CD1c-positive myeloid dendritic cell (primary cell): Measurements from ENCODE around the gene RDH12.
A peak's percentile ranks its signal among the peaks of the same experiment; 100 is the strongest.
"Not testable (repeated sequence)": the region's sequence is repeated elsewhere in the genome, so short reads cannot be mapped to it uniquely, and the experiment has no call there.

Source experiments
- DNase-seq: peaks from one replicate; pipeline ENCODE4 v3.0.0-alpha.2; 2016; ENCODE audit errors: extremely low spot score

RDH12 gene

GRCh38 chr14:67704484-67705089 lies 2.9 kb downstream of the RDH12 start:
- peak; percentile 77 for DNase-seq

DNA sequence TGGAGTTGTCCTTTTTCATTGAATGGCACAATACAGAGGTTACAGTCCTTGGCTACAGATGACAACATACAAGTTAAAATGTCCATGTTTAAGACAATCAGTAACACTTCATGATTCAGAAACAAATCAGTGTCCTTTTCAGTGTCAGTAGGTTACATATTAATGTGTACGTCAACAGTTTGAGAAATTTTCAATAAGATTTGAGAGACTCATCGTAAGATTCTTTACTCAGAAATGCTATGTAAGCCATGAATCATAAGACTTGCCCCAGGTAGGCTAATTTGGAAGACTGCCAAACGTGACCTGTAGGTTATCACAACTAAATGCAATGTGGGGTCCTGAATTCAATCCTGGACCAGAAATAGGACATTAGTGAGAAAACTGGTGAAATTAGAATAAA lies 3.5 kb downstream of the RDH12 start:
- no peak for DNase-seq

DNA sequence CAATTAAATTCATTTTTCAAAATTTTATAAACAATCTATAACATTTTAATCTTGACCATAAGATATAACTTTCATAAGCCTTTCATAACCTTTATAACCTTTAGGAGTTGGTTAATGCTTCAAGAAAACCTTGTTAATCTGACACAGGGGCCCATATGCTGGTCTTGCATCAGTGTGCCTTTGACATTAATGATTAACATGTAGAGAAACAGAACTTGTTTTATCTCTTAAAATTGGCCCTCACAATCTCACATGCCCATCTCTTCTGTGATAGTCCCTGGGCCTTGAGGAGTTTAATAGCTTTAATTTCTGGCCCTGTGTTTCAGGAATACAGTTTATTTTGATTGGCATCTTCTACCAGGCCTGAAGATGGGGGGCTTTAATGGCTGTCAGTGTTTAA lies 7.7 kb downstream of the RDH12 start:
- not testable (repeated sequence) for DNase-seq

DNA sequence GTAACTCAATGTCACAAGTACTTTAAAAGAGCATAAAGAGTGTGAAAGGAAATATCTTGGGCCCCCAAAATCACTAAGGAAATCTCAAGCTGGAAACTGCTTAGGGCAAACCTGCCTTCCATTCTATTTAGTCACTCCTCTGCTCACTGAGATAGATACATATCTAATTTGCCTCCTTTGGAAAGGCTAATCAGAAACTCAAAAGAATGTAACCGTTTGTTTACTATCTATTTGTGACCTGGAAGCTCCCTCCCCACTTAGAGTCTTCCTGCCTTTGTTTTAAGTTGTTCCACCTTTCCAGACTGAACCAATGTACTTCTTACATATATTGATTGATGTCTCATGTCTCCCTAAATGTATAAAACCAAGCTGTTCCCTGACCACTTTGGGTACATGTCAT lies 8.1 kb downstream of the RDH12 start:
- DNase-seq, result not testable (repeated sequence)

DNA sequence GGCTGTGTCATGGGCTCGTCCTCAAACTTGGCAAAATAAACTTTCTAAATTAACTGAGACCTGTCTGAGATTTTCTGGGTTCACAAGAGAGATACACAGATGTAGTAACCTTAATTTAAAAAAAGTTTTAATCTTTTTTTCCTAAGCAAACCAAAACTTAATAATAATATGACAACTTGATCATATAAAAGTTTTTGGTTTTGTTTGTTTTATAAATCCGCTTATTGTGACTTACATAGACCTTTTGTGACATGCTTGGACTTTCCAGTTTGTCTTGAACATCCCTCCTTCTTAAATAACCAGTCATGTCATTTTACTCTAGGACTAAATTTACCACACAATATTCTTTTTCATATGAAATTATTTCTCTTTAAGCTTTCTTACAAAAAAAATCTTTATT lies 8.5 kb downstream of the RDH12 start:
- DNase-seq, result no peak

DNA sequence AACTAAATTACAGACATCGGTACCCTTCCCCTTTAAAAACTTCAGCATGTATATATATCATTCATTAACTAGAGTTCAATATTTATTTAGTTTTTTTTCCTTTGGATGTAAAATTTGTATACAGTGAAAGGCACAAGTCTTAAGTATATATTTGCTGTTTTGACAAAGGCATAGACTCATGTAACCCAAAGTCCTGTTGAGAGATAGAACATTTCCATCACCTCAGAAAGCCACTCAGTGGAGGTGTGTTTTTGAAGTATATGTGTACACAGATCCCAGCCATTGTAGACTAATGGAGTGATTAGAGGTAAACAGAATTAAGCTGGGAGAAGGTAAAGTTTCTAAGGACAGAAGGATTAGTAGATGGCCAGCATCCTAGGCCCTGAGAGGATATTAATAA lies 15.4 kb downstream of the RDH12 start:
- DNase-seq, result no peak

DNA sequence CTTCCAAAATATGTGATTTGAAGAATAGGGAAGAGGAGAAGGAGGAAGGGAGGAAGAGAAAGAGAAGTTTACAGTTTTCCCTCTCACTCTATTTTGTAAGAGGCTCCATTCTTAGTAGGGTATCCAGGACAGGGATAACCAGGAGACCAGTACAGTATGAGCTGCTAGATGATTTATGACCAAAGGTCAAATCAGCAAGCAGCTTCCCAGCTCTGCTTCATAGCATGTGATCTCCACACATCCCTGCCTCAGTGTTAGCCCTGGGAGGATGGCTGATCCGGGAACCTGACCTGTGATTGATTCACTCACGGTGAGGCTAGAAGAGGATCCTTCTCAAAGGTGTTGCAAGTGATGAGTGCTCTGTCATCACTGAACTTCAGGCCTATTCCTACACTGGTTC lies 16.6 kb downstream of the RDH12 start:
- no peak for DNase-seq

GRCh38 chr14:67719385-67719784 lies 17.7 kb downstream of the RDH12 start:
- not testable (repeated sequence) for DNase-seq

- no peak for DNase-seq
These were observed 18.2 kb downstream of the RDH12 start for GRCh38 chr14:67719866-67720265.

GRCh38 chr14:67721875-67722274 lies 20.2 kb downstream of the RDH12 start:
- no peak for DNase-seq

GRCh38 chr14:67722293-67722692 lies 20.6 kb downstream of the RDH12 start:
- no peak for DNase-seq

GRCh38 chr14:67725171-67725570 lies 23.5 kb downstream of the RDH12 start:
- no peak for DNase-seq

- no peak for DNase-seq
These were observed 25.7 kb downstream of the RDH12 start for GRCh38 chr14:67727361-67727760.

DNA sequence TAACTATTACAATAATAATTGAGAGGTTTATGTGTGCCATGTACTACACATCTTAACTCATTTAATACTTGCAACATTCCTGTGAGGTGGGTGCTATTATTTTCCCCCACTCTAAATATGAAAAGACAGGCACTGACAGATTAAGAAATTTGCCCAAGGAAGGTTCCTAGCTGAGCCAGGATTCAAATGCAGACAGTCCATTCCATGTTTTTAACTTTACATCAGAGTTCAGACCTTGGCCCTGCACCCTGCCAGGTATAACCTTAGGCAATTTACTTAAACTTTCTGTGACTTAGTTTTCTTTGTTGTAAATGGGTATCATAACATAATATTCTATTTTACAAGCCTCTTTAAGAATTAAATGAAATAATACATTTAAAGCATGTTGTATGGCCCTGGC lies 26.6 kb downstream of the RDH12 start:
- no peak for DNase-seq

- DNase-seq, result no peak
These were observed 27.6 kb downstream of the RDH12 start for GRCh38 chr14:67729072-67729885.

GRCh38 chr14:67733616-67734015 lies 31.9 kb downstream of the RDH12 start:
- no peak for DNase-seq

- DNase-seq, result no peak
These were observed 33.0 kb downstream of the RDH12 start for GRCh38 chr14:67734675-67735074.

- DNase-seq, result no peak
These were observed 33.9 kb downstream of the RDH12 start for GRCh38 chr14:67735336-67736147.

DNA sequence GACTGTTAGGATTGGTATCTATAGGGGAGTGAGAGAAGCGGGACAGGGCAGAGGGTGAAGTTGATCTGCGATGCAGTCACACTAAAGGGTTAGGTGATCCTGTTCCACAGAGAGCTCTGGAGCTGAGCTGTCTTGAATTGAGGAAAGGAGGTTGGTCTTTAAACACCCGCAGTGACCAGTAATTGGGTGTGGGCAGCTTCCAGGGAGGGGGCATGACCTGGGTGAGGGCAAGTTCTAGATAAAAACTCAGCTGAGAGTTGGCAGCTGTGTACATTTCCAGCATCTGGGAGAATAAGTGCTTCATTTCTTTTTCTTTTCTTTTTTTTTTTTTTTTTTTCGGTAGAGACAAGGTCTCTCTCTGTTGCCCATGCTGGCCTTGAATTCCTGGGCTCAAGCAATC lies 35.1 kb downstream of the RDH12 start:
- DNase-seq, result no peak

DNA sequence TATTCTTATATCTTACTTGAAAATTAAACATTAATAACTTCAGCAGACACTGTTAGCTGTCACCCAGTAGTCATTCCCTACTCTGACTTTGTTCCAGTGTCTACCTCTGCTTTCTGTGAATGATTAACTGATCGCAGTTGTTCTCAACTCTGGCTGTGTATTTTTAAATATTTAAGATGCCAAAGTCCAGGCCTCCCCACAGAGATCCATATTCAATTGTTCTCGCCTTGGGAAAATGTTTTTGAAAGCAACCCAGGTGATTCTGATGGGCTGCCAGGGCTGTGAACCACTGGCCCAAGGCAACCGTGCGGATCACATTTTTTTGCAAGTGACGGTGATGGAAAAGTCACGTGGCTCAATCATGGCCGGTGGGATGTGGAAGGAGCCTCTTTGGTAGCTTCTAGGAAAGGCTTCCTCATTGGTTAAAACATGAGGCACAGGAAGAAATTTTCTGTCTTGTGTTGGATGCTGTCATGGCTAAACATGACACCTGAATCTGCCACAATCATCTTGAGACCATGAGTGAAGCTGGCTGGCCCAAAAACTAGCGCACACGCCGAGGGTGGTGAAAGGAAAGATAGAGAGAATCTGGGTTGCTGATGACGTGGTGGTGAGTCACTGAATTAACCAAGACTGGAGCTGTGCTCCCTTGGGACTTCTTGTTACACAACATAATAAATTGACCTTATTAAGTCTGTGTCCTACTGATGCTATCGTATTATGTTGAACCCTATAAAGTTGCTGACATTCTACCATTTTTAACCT lies 37.2 kb downstream of the RDH12 start:
- peak; percentile 15 for DNase-seq

GRCh38 chr14:67744046-67744445 lies 42.4 kb downstream of the RDH12 start:
- no peak for DNase-seq

- DNase-seq, result no peak
These were observed 45.2 kb downstream of the RDH12 start for GRCh38 chr14:67746927-67747326.
